PC-3 (cell line): ENCODE measurements around the gene TCHH. TPM values are rescaled to one million over a fixed set of nuclear protein-coding genes. Genes with fewer than 3 reads are reported as not detected.

Experiments
- ATAC-seq: fragments of 200-7000 bp; cut with Tn5 transposase; 2 replicates; pipeline ENCODE4 v1.9.1; 2020; ENCODE audit warnings: mild to moderate bottlenecking, moderate library complexity
- BruUV-seq: library from RNA; stranded (reverse); fragments of 400-500 nt; replicated peaks from 2 replicates; lab custom pipeline; 2021; lab: Mats Ljungman, UMichigan
- CTCF ChIA-PET: fragments of 300-600 bp; sonication (Branson Sonifier 250); formaldehyde crosslinking; loops from one replicate; lab custom pipeline; 2022; ENCODE audit warnings: antibody characterized with exemption; lab: Charles Lee
- POLR2A ChIA-PET: fragments of 300-600 bp; sonication (Branson Sonifier 250); formaldehyde crosslinking; loops from one replicate; lab custom pipeline; 2022; ENCODE audit warnings: antibody characterized with exemption; ENCODE audit not compliant: unreplicated experiment; lab: Charles Lee
- DNase-seq: peaks from one replicate; pipeline ENCODE4 v3.0.0-alpha.2; 2015
- H2AFZ ChIP-seq: fragments of 300-600 bp; sonication (generic); 2 replicates; pipeline ENCODE4 v1.6.0; 2016; ENCODE audit warnings: antibody characterized with exemption, low read length
- H3F3A ChIP-seq: fragments of 300-600 bp; sonication (generic); one replicate; pipeline ENCODE4 v1.6.0; 2017; ENCODE audit warnings: antibody characterized with exemption, low read length, control low read depth, mild to moderate bottlenecking; ENCODE audit not compliant: unreplicated experiment
- H3K27ac ChIP-seq: fragments of 300-600 bp; sonication (generic); 2 replicates; pipeline ENCODE4 v1.5.1; 2016; ENCODE audit warnings: mild to moderate bottlenecking, low read length
- H3K27me3 ChIP-seq: fragments of 300-600 bp; sonication (generic); 2 replicates; pipeline ENCODE4 v1.6.1; 2016; ENCODE audit warnings: low read length, mixed read lengths
- H3K36me3 ChIP-seq: fragments of 300-600 bp; sonication (generic); 2 replicates; pipeline ENCODE4 v1.6.1; 2016; ENCODE audit warnings: low read depth, mixed run types, low read length, mixed read lengths
- H3K4me1 ChIP-seq: fragments of 300-600 bp; sonication (generic); 2 replicates; pipeline ENCODE4 v1.5.1; 2016; ENCODE audit warnings: low read length; ENCODE audit not compliant: insufficient read depth
- H3K4me2 ChIP-seq: fragments of 300-600 bp; sonication (generic); 2 replicates; pipeline ENCODE4 v1.6.0; 2016; ENCODE audit warnings: low read length
- H3K4me3 ChIP-seq: fragments of 300-600 bp; sonication (generic); 2 replicates; pipeline ENCODE4 v1.5.1; 2016; ENCODE audit warnings: mild to moderate bottlenecking, low read length, mixed read lengths
- H3K79me2 ChIP-seq: fragments of 300-600 bp; sonication (generic); 2 replicates; pipeline ENCODE4 v1.6.1; 2017; ENCODE audit warnings: low read length, mixed read lengths
- H3K9ac ChIP-seq: fragments of 300-600 bp; sonication (generic); 2 replicates; pipeline ENCODE4 v1.6.0; 2016; ENCODE audit warnings: mild to moderate bottlenecking, low read length
- H3K9me2 ChIP-seq: fragments of 300-600 bp; sonication (generic); replicated peaks from 2 replicates; pipeline ENCODE4 v1.6.1; 2016; ENCODE audit warnings: mixed run types, low read length, mixed read lengths
- H3K9me3 ChIP-seq: fragments of 300-600 bp; sonication (generic); 2 replicates; pipeline ENCODE4 v1.6.1; 2016; ENCODE audit warnings: low read length, mixed read lengths
- H4K20me1 ChIP-seq: fragments of 300-600 bp; sonication (generic); 2 replicates; pipeline ENCODE4 v1.6.1; 2016; ENCODE audit warnings: low read length, mixed read lengths
- EZH2 ChIP-seq: fragments of 300-600 bp; sonication (generic); IDR thresholded peaks from one replicate; pipeline ENCODE4 v1.6.1; 2017; ENCODE audit warnings: antibody characterized with exemption, mild to moderate bottlenecking, low read length; ENCODE audit not compliant: unreplicated experiment
- EZH2phosphoT487 ChIP-seq: fragments of 300-600 bp; sonication (generic); IDR thresholded peaks from 2 replicates; pipeline ENCODE4 v1.6.1; 2018; ENCODE audit warnings: mild to moderate bottlenecking, antibody characterized with exemption, low read length, borderline replicate concordance
- intact Hi-C: fragments of 100-400 bp; cut with micrococcal nuclease; formaldehyde crosslinking; loops from 2 replicates; pipeline ENCODE4 v1.9.0; 2023
- total RNA-seq: library from RNA; depleted of rRNA; stranded (reverse); fragments of >200 nt; gene quantifications from 2 replicates; pipeline ENCODE4 v1.2.3, GENCODE V29; 2014
- TF ChIP-seq, protein P1 (sequence below): fragments of 300-600 bp; sonication (generic); conservative IDR thresholded peaks from 2 replicates; pipeline ENCODE4 v1.5.1; 2017; ENCODE audit warnings: antibody characterized with exemption, low read depth, mild to moderate bottlenecking, low read length

The TCHH gene
- total RNA-seq, 1 experiment from 2014 or later, result not detected

DNA sequence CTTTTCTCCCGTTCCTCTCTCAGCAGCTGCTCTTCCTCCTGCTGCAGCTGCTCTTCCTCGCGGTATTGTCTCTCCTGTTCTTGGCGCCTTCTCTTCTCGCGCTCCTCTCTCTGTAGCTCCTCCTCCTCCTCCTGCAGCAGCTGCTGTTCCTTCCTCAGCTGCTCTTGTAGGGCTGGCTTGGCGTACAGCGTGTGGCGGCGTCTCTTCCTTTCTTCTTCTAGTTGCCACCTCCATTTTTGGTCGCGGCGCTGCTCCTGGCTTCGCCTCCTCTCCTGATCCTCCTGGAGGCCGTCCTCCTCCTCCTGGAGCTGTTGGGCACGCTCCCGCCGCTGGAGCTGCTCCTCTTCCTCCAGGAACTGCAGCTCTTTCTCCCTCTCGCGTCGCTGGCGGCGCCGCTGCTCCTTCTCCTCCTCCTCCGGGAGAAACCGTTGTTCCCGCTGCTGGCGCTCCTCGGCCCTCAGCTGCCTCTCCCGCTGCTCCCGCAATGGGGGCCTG lies 4.8 kb downstream of the TCHH start:
- no peaks in the 10 kb centered on the region for H3K36me3 ChIP-seq

DNA sequence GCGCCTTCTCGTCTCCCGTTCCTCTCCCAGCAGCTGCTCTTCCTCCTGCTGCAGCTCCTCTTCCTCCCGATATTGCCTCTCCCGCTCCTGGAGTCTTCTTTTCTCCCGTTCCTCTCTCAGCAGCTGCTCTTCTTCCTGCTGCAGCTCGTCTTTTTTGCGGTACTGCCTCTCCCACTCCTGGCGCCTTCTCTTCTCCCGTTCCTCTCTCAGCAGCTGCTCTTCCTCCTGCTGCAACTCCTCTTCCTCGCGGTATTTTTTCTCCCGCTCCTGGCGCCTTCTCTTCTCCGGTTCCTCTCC lies 5.3 kb downstream of the TCHH start:
- H3K79me2 ChIP-seq, result no peaks in the 10 kb centered on the region
- peak overlapping the region; percentile 95 for H3K4me2 ChIP-seq
- no peaks in the 10 kb centered on the region for H3K9me2 ChIP-seq
- H3K36me3 ChIP-seq, result no peaks in the 10 kb centered on the region
- no TSS peak for BruUV-seq
- POLR2A ChIA-PET, result interaction anchor here (0.6 kb wide), 1 partner anchor 117 kb away, joined by 6 read pairs; no protein-coding TSS in a partner anchor
- no peak overlapping the region for H3K9ac ChIP-seq
- peak overlapping the region; percentile 91 for H2AFZ ChIP-seq
- no peaks in the 10 kb centered on the region for H3K9me3 ChIP-seq
- peaks cover 98% of the 10 kb centered on the region for H3K27me3 ChIP-seq
- peak overlapping the region; percentile 71 for H3K4me3 ChIP-seq
- no peaks in the 10 kb centered on the region for H3F3A ChIP-seq
- intact Hi-C loops, result loop anchor here (2.0 kb wide), 1 partner anchor 57 kb away; no protein-coding TSS in a partner anchor
- CTCF ChIA-PET, result interaction anchor here (0.7 to 1.1 kb wide), 4 partner anchors 76 to 1440 kb away, joined by 3 to 4 read pairs (median 4); no protein-coding TSS in a partner anchor
- no peaks in the 10 kb centered on the region for H4K20me1 ChIP-seq
- DNase-seq (no peak), ATAC-seq (no peak)
- no peak overlapping the region for H3K27ac ChIP-seq
- TF ChIP-seq EZH2, result peak; percentile 97
- peak; percentile 75; the same call in 1 of the 2 replicates for TF ChIP-seq EZH2phosphoT487
- TF ChIP-seq, protein P1, sequence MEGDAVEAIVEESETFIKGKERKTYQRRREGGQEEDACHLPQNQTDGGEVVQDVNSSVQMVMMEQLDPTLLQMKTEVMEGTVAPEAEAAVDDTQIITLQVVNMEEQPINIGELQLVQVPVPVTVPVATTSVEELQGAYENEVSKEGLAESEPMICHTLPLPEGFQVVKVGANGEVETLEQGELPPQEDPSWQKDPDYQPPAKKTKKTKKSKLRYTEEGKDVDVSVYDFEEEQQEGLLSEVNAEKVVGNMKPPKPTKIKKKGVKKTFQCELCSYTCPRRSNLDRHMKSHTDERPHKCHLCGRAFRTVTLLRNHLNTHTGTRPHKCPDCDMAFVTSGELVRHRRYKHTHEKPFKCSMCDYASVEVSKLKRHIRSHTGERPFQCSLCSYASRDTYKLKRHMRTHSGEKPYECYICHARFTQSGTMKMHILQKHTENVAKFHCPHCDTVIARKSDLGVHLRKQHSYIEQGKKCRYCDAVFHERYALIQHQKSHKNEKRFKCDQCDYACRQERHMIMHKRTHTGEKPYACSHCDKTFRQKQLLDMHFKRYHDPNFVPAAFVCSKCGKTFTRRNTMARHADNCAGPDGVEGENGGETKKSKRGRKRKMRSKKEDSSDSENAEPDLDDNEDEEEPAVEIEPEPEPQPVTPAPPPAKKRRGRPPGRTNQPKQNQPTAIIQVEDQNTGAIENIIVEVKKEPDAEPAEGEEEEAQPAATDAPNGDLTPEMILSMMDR, result no peak
- H3K4me1 ChIP-seq, result peaks cover 42% of the 10 kb centered on the region

More for the DNA sequence above, 4.8 kb downstream of the TCHH start:
- Histone ChIP-seq H3K9ac (no peak overlapping the region), H3K79me2 (no peaks in the 10 kb centered on the region), H3K27me3 (peaks cover 98% of the 10 kb centered on the region), H3K27ac (no peak overlapping the region), H3K4me1 (peaks cover 42% of the 10 kb centered on the region), H2AFZ (peak overlapping the region; percentile 91), H3K9me3 (no peaks in the 10 kb centered on the region), H3K4me3 (peak overlapping the region; percentile 71), H3K4me2 (peak overlapping the region; percentile 95), H4K20me1 (no peaks in the 10 kb centered on the region), H3F3A (no peaks in the 10 kb centered on the region), H3K9me2 (no peaks in the 10 kb centered on the region)
- ATAC-seq (peak; percentile 49), DNase-seq (peak; percentile 49)
- CTCF ChIA-PET, result interaction anchor here (0.7 to 1.1 kb wide), 4 partner anchors 75 to 1439 kb away, joined by 3 to 4 read pairs (median 4); no protein-coding TSS in a partner anchor
- intact Hi-C loops, result no loop called here
- POLR2A ChIA-PET, result interaction anchor here (0.6 kb wide), 2 partner anchors 29 to 118 kb away, joined by 5 to 6 read pairs; no protein-coding TSS in a partner anchor
- BruUV-seq, result no TSS peak
- TF ChIP-seq EZH2phosphoT487 (no peak), EZH2 (no peak)
- TF ChIP-seq, protein P1, result no peak
